Measurements from ENCODE around the gene CPEB3. TPM values are rescaled to one million over a fixed set of nuclear protein-coding genes. Genes with fewer than 3 reads are reported as not detected.
"Not testable (repeated sequence)": the region's sequence is repeated elsewhere in the genome, so short reads cannot be mapped to it uniquely, and the experiment has no call there.

The CPEB3 gene
- total RNA-seq, 1 donor from 2014 or later, result 3.0 TPM

DNA sequence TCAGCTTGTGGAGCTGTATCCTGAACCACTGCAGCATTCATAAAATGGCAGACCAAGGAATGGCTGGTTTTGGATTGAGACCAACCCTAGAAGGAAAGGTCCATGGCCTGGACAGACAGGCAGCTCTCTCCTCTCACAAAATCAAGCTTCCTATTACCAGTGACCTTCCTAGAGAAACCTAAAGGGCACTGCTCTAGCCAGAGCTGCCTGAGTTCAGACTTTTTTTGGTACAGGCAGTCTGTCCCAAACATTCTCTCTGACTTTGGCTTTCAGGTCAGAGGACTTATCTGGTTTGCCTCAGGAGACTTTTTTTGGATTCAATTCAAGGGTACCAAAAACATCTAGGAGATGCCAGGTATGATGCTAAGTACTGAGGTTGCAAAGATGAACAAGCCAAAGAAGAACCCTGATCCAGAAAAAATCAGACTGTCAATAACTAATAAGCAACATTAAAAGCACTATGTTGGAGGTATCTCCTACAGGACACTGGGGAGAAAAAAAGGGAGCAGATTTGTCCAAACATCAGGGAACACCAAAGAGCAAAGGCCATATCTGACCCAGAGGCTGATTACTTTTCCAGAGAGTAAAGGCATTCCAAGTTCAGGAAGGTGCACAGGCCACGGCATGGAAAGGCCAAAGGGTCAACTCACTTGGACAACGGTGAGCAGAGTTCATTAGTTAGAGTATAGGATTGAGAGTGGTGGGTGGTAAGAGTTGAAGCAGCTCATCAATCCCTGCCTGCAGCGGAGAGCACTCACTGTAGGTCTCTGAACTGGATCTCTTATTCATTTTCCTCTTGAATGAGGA lies 169.0 kb downstream of the CPEB3 start:
- H3K36me3 Mint-ChIP-seq, result no peaks in the 10 kb centered on the region
- peaks cover 39% of the 10 kb centered on the region for H3K4me1 Mint-ChIP-seq
- TF ChIP-seq, protein P1, sequence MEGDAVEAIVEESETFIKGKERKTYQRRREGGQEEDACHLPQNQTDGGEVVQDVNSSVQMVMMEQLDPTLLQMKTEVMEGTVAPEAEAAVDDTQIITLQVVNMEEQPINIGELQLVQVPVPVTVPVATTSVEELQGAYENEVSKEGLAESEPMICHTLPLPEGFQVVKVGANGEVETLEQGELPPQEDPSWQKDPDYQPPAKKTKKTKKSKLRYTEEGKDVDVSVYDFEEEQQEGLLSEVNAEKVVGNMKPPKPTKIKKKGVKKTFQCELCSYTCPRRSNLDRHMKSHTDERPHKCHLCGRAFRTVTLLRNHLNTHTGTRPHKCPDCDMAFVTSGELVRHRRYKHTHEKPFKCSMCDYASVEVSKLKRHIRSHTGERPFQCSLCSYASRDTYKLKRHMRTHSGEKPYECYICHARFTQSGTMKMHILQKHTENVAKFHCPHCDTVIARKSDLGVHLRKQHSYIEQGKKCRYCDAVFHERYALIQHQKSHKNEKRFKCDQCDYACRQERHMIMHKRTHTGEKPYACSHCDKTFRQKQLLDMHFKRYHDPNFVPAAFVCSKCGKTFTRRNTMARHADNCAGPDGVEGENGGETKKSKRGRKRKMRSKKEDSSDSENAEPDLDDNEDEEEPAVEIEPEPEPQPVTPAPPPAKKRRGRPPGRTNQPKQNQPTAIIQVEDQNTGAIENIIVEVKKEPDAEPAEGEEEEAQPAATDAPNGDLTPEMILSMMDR (IDR thresholded peaks at IDR 0.05; ENCODE audit: unreplicated experiment), result no peak
- no peaks in the 10 kb centered on the region for H3K27me3 Mint-ChIP-seq (ENCODE audit: low read depth)
- no peak for DNase-seq (ENCODE audit: low spot score in 2 of 2, unreplicated experiment in 2 of 2)
- no peaks in the 10 kb centered on the region for H3K9me3 Mint-ChIP-seq
- H3K4me3 Mint-ChIP-seq, result no peak overlapping the region
- no peak overlapping the region for H3K27ac Mint-ChIP-seq

DNA sequence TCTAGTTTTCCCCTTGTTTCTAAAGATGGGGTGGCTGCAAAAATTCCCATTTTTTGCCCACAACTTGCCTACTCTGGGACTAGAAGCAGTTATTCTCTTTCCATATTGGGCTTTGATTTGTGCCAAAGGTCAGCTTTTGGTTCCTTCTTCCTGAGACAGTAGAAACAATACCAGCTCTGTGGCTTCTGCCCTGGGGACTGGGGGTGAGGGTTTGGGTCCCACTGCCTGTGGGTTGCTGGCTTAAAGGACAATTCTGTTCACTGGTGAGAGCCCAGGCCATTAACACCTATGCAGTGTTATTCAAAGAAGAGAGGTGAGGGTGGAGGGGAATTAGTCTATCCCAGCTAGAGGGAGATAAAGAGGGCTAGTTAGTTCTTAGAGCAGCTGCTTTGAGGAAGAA lies 171.5 kb downstream of the CPEB3 start:
- H3K4me3 Mint-ChIP-seq, result no peak overlapping the region
- no peaks in the 10 kb centered on the region for H3K27me3 Mint-ChIP-seq (ENCODE audit: low read depth)
- TF ChIP-seq, protein P1 (IDR thresholded peaks at IDR 0.05; ENCODE audit: unreplicated experiment), result no peak
- H3K27ac Mint-ChIP-seq, result no peak overlapping the region
- no peaks in the 10 kb centered on the region for H3K9me3 Mint-ChIP-seq
- H3K4me1 Mint-ChIP-seq, result peaks cover 28% of the 10 kb centered on the region
- H3K36me3 Mint-ChIP-seq, result peaks cover 2% of the 10 kb centered on the region
- DNase-seq (ENCODE audit: low spot score in 2 of 2, unreplicated experiment in 2 of 2), result no peak

DNA sequence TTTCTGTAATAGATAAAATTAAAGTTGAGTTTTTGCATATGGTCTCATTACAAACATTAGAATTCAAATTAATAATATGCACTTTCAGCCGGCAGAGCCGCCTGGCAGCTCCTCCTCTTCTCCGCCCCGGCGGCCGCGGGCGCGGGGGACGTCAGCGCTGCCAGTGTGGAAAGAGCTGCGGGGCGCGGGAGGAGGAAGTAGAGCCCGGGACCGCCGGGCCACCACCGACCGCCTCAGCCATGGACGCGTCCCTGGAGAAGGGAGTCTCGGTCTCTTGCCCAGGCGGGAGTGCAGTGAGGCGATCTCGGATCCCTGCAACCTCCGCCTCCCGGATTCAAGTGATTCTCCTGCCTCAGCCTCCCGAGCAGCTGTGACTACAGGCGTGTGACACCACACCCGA lies 176.0 kb downstream of the CPEB3 start:
- not testable (repeated sequence) for H3K4me3 Mint-ChIP-seq; DNase-seq (ENCODE audit: low spot score in 2 of 2, unreplicated experiment in 2 of 2); H3K27ac Mint-ChIP-seq; H3K9me3 Mint-ChIP-seq; H3K36me3 Mint-ChIP-seq; H3K4me1 Mint-ChIP-seq; H3K27me3 Mint-ChIP-seq (ENCODE audit: low read depth)

DNA sequence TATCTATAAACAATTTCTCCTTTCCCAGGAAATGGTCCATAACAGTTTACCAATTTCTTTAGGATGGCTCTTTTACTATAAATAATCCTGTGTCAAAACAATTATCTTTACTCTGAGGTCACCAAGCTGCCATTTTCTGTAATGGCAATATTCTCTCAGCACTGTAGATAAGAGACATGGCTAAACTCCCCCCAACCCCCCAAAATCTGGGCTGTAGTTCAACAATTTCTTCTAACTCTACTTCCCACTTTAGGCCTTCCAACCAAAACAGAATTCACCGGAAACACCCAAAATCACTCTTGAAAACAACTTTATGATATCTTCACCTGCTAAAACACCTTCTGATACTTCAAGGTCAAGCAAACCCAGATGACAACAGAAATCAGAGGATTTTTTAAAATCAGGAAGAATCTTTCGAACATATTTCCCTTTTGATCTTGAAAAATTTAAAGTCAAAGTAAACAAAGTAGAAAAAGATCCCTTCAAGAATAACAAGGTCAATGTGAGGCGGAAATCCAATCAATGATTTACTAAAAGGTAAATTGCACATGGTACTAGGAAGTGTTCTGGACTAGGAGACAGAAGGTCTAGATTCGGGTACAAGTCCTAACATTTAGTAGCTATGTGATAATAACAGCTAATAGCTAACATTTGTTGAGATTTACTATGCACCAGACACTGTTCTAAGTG lies 176.8 kb downstream of the CPEB3 start:
- H3K9me3 Mint-ChIP-seq, result no peaks in the 10 kb centered on the region
- H3K4me3 Mint-ChIP-seq, result no peak overlapping the region
- H3K4me1 Mint-ChIP-seq, result peaks cover 3% of the 10 kb centered on the region
- H3K27me3 Mint-ChIP-seq (ENCODE audit: low read depth), result no peaks in the 10 kb centered on the region
- TF ChIP-seq, protein P1 (IDR thresholded peaks at IDR 0.05; ENCODE audit: unreplicated experiment), result no peak
- H3K27ac Mint-ChIP-seq, result no peak overlapping the region
- no peak for DNase-seq (ENCODE audit: low spot score in 2 of 2, unreplicated experiment in 2 of 2)
- peaks cover 2% of the 10 kb centered on the region for H3K36me3 Mint-ChIP-seq

DNA sequence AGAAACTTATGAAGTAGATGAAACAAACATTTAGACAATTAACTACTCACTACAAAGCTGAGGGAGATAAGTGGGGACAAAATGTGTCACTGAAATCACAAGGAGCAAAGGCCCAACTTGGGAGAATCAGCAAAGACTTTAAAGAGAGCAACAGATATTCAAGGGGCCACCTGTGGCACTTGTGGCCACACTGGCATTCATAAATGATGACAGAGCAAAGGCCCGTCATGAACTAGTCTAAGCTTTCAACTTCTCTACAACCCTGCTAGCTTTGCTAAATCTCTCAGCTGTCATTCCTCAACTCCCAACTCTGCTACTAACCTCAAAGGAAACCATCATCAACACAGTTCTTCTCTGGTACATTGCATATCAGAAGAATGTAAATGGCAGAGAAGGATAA lies 178.4 kb downstream of the CPEB3 start:
- Mint-ChIP-seq H3K9me3 (no peaks in the 10 kb centered on the region), H3K36me3 (peaks cover 2% of the 10 kb centered on the region), H3K4me3 (no peak overlapping the region), H3K27me3 (ENCODE audit: low read depth) (no peaks in the 10 kb centered on the region), H3K27ac (no peak overlapping the region), H3K4me1 (peaks cover 3% of the 10 kb centered on the region)
- TF ChIP-seq, protein P1 (IDR thresholded peaks at IDR 0.05; ENCODE audit: unreplicated experiment), result no peak
- no peak for DNase-seq (ENCODE audit: low spot score in 2 of 2, unreplicated experiment in 2 of 2)

DNA sequence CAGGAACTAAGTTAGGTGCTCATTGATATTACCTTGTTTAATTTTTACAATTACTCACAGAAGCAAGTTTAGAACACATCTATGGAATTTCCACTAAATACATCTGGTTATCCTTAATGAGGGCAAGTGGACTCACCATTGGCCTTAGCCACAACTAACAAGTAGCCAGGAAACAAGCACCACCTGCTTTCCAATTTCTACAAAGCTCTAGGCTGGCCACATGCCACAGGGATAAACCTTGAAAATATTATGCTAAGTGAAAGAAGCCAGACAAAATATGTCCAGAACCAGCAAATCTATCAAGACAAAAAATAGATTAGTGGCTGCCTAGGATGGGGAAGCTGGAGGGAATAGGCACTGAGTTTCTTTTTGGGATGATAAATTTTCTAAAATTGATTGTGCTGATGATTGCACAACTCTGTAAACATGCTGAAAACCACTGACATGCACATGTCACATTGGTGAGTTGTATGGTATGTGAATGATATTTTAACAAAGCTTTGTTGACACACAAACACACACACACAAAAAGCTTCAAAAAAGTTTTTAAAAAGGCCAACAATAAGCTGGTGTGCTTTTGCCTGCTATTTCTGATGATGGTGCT lies 179.4 kb downstream of the CPEB3 start:
- H3K4me3 Mint-ChIP-seq, result no peak overlapping the region
- H3K4me1 Mint-ChIP-seq, result peaks cover under 1% of the 10 kb centered on the region
- H3K27me3 Mint-ChIP-seq (ENCODE audit: low read depth), result no peaks in the 10 kb centered on the region
- DNase-seq (ENCODE audit: low spot score in 2 of 2, unreplicated experiment in 2 of 2), result no peak
- no peaks in the 10 kb centered on the region for H3K9me3 Mint-ChIP-seq
- TF ChIP-seq, protein P1 (IDR thresholded peaks at IDR 0.05; ENCODE audit: unreplicated experiment), result no peak
- no peak overlapping the region for H3K27ac Mint-ChIP-seq
- no peaks in the 10 kb centered on the region for H3K36me3 Mint-ChIP-seq

Data from mesothelial cell of epicardium (in vitro differentiated cells).